HG02798 (cell line): ENCODE results near the gene ABHD8.
A peak's percentile ranks its signal among the peaks of the same experiment; 100 is the strongest.

ENCODE experiments used
- ATAC-seq: cut with Tn5 transposase; IDR thresholded peaks from one replicate; pipeline ENCODE4 v1.9.1; 2021; ENCODE audit warnings: mild to moderate bottlenecking; ENCODE audit not compliant: unreplicated experiment, poor library complexity

Gene ABHD8

GRCh38 chr19:17334414-17335409 is 31.5 kb upstream of the ABHD8 start, which contains the start of gene ANO8:
ANO8 (minus strand) TSS chr19:17334855; CDS start chr19:17334670, 185 bp downstream.
- peak; percentile 58 for ATAC-seq

GRCh38 chr19:17333611-17334413 is 30.6 kb upstream of the ABHD8 start:
- no peak for ATAC-seq

GRCh38 chr19:17332677-17333581 is 29.7 kb upstream of the ABHD8 start:
- ATAC-seq, result no peak

GRCh38 chr19:17332360-17332676 is 29.1 kb upstream of the ABHD8 start:
- ATAC-seq, result no peak

- no peak for ATAC-seq
Observed at GRCh38 chr19:17331045-17331558, 27.9 kb upstream of the ABHD8 start.

- ATAC-seq, result no peak
Observed at GRCh38 chr19:17330262-17331044, 27.2 kb upstream of the ABHD8 start.

- no peak for ATAC-seq
Observed at GRCh38 chr19:17329366-17330261, 26.4 kb upstream of the ABHD8 start.

- ATAC-seq, result no peak
Observed at GRCh38 chr19:17328517-17329365, 25.5 kb upstream of the ABHD8 start.

GRCh38 chr19:17327654-17328516 is 24.7 kb upstream of the ABHD8 start:
- no peak for ATAC-seq

GRCh38 chr19:17327068-17327653 is 23.9 kb upstream of the ABHD8 start:
- no peak for ATAC-seq

- no peak for ATAC-seq
Observed at GRCh38 chr19:17326595-17326966, 23.4 kb upstream of the ABHD8 start.

- ATAC-seq, result no peak
Observed at GRCh38 chr19:17325881-17326594, 22.8 kb upstream of the ABHD8 start.

- ATAC-seq, result no peak
Observed at GRCh38 chr19:17325133-17325532, 21.9 kb upstream of the ABHD8 start.

GRCh38 chr19:17324357-17325114 is 21.3 kb upstream of the ABHD8 start:
- ATAC-seq, result no peak

GRCh38 chr19:17323964-17324332 is 20.7 kb upstream of the ABHD8 start:
- no peak for ATAC-seq
